ENCODE results near the gene NR3C2.

- TF ChIP-seq, protein P1, sequence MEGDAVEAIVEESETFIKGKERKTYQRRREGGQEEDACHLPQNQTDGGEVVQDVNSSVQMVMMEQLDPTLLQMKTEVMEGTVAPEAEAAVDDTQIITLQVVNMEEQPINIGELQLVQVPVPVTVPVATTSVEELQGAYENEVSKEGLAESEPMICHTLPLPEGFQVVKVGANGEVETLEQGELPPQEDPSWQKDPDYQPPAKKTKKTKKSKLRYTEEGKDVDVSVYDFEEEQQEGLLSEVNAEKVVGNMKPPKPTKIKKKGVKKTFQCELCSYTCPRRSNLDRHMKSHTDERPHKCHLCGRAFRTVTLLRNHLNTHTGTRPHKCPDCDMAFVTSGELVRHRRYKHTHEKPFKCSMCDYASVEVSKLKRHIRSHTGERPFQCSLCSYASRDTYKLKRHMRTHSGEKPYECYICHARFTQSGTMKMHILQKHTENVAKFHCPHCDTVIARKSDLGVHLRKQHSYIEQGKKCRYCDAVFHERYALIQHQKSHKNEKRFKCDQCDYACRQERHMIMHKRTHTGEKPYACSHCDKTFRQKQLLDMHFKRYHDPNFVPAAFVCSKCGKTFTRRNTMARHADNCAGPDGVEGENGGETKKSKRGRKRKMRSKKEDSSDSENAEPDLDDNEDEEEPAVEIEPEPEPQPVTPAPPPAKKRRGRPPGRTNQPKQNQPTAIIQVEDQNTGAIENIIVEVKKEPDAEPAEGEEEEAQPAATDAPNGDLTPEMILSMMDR (IDR thresholded peaks at IDR 0.05), result no peak
- no peak for TF ChIP-seq POLR2A (IDR thresholded peaks at IDR 0.05)
Measured at GRCh38 chr4:148271166-148271565, 171.0 kb downstream of the NR3C2 start.

Measured in adrenal gland (tissue), 5 donors.